ENCODE data around the gene SPTSSA.

Gene SPTSSA

DNA sequence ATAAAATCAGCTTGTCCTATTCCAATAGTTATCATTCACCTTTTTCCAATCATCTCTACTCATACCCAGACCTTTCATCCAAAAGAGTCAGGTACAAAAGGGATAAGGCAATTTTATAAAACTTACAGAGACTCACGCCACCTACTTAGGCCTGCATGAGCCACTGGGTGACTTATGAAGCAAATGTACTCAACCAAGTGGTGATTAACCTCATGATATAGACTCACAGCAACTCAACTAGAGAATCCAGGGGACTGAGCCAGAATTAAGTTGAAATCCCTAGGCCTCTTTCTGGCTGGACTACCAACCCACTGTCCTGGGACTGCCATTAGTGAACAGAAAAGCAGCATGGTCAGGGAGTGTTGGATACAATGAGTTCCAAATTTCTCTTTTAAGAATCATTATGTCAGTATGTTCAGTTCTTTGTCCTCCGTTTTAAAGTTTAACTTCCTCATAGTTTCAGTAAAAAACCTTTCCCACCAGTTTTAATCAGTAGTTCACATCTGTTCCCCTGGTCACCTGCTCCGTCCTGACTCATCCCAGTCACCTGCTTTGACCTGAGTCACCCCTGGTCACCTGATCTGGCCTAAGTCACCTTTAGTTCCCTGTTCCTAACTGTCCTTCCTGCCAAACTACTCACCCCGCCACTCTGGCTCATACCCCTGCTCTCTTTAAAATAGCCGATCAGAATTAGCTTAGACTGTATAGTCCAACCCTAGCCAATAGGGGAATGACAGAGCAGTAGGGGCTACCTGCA lies 36.8 kb downstream of the SPTSSA start:
- Histone ChIP-seq H3K4me1 (ENCODE audit: low read length) (no peaks in the 10 kb centered on the region), H3K36me3 (replicated peaks; ENCODE audit: low read depth, low read length) (no peaks in the 10 kb centered on the region), H4K20me1 (ENCODE audit: insufficient read depth, low read length) (no peaks in the 10 kb centered on the region), H3K79me2 (ENCODE audit: low read length) (no peaks in the 10 kb centered on the region), H3K4me3 (ENCODE audit: low read length) (no peak overlapping the region), H3K27ac (ENCODE audit: low read length) (no peak overlapping the region), H3K9me3 (ENCODE audit: insufficient read depth, low read length) (peaks cover 3% of the 10 kb centered on the region; the same call in 1 of the 2 replicates), H2AFZ (ENCODE audit: low read depth, low read length) (no peak overlapping the region), H3K27me3 (ENCODE audit: low read depth, low read length) (no peaks in the 10 kb centered on the region), H3K4me2 (ENCODE audit: low read length) (no peak overlapping the region), H3K9ac (ENCODE audit: low read length) (no peak overlapping the region)
- no peak for TF ChIP-seq EZH2phosphoT487 (IDR thresholded peaks at IDR 0.05; ENCODE audit: low read depth)
- TF ChIP-seq, protein P1, sequence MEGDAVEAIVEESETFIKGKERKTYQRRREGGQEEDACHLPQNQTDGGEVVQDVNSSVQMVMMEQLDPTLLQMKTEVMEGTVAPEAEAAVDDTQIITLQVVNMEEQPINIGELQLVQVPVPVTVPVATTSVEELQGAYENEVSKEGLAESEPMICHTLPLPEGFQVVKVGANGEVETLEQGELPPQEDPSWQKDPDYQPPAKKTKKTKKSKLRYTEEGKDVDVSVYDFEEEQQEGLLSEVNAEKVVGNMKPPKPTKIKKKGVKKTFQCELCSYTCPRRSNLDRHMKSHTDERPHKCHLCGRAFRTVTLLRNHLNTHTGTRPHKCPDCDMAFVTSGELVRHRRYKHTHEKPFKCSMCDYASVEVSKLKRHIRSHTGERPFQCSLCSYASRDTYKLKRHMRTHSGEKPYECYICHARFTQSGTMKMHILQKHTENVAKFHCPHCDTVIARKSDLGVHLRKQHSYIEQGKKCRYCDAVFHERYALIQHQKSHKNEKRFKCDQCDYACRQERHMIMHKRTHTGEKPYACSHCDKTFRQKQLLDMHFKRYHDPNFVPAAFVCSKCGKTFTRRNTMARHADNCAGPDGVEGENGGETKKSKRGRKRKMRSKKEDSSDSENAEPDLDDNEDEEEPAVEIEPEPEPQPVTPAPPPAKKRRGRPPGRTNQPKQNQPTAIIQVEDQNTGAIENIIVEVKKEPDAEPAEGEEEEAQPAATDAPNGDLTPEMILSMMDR (IDR thresholded peaks at IDR 0.05; ENCODE audit: low read depth, low read length): no peak

DNA sequence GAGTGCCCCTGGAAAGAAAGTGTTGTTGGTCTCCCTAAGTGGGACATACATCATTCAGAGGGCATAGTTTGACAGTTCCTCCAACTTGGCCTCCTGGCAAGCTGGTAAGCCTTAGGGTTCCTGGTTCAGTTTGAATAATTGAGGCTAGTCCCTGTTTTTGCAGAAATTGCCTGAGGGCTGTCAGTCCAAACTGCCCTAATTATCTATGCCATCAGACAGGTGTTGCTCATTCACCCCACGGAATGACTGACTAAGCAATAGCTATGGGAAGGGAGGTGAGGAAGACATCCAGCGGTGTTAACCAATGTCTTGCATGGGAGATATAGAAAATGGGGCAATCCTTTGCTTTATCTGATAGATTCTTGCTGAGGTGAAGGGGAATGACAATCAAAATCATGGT lies 37.6 kb downstream of the SPTSSA start:
- Histone ChIP-seq H4K20me1 (ENCODE audit: insufficient read depth, low read length) (no peaks in the 10 kb centered on the region), H3K36me3 (replicated peaks; ENCODE audit: low read depth, low read length) (no peaks in the 10 kb centered on the region), H3K4me2 (ENCODE audit: low read length) (no peak overlapping the region), H3K9me3 (ENCODE audit: insufficient read depth, low read length) (peaks cover 3% of the 10 kb centered on the region; the same call in 1 of the 2 replicates), H3K4me1 (ENCODE audit: low read length) (no peaks in the 10 kb centered on the region), H3K79me2 (ENCODE audit: low read length) (no peaks in the 10 kb centered on the region), H2AFZ (ENCODE audit: low read depth, low read length) (no peak overlapping the region), H3K4me3 (ENCODE audit: low read length) (no peak overlapping the region), H3K27me3 (ENCODE audit: low read depth, low read length) (no peaks in the 10 kb centered on the region), H3K9ac (ENCODE audit: low read length) (no peak overlapping the region), H3K27ac (ENCODE audit: low read length) (no peak overlapping the region)
- TF ChIP-seq EZH2phosphoT487 (IDR thresholded peaks at IDR 0.05; ENCODE audit: low read depth): no peak
- TF ChIP-seq, protein P1 (IDR thresholded peaks at IDR 0.05; ENCODE audit: low read depth, low read length): no peak

DNA sequence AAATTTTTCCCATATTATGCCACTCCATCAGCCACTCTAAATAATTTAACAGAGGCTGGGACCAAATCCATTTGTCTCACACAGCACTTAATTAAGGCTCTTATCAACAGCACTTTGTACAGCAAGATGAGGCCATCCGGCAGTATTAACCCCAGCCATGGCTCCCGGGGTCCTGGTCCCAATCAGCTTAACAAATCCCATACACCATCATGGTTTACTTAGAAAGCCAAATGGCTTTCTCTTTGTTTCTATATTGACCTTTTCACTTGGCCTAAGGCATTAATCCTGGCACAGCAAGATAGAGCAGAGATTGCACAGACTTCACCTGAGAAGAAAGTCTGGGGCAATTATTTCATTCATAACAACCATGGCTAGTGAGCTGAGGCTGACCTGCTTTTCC lies 38.6 kb downstream of the SPTSSA start:
- TF ChIP-seq, protein P1 (IDR thresholded peaks at IDR 0.05; ENCODE audit: low read depth, low read length): no peak
- no peak for TF ChIP-seq EZH2phosphoT487 (IDR thresholded peaks at IDR 0.05; ENCODE audit: low read depth)
- no peak overlapping the region for H3K4me3 ChIP-seq (ENCODE audit: low read length)

DNA sequence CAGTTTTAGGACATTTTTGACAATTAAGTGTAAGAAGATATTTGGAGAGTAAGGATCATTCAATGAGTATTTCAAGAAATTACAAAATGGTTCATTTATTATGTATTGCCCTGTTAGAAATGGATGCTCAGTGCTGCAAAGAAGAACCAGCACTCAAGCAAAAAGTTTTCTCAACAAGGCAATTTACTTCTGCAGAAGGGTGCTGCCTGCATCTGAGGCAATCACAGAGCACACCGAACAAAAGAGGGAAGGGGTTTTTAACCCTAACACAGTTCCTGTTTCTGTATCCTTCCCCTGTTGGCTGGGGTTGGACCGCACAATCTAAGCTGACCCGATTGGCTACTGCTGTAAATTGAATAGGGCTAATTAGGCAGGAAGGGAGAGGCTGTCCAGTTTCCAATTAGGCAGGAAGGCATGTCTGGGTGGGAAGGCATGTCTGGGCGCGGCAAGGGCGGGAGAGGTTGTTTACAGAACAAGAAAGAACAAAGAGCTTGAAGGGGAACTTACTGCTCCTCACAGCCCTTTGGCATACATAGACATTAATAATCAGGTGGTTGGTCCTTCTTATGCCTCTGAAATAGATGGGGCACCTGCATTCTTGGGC lies 41.4 kb downstream of the SPTSSA start:
- Histone ChIP-seq H4K20me1 (ENCODE audit: insufficient read depth, low read length) (no peaks in the 10 kb centered on the region), H3K79me2 (ENCODE audit: low read length) (no peaks in the 10 kb centered on the region), H3K4me1 (ENCODE audit: low read length) (no peaks in the 10 kb centered on the region), H3K9ac (ENCODE audit: low read length) (no peak overlapping the region), H3K27ac (ENCODE audit: low read length) (no peak overlapping the region), H3K27me3 (ENCODE audit: low read depth, low read length) (no peaks in the 10 kb centered on the region), H3K9me3 (ENCODE audit: insufficient read depth, low read length) (peaks cover 3% of the 10 kb centered on the region; the same call in 1 of the 2 replicates), H3K4me2 (ENCODE audit: low read length) (no peak overlapping the region), H3K36me3 (replicated peaks; ENCODE audit: low read depth, low read length) (no peaks in the 10 kb centered on the region), H2AFZ (ENCODE audit: low read depth, low read length) (no peak overlapping the region), H3K4me3 (ENCODE audit: low read length) (no peak overlapping the region)
- no peak for TF ChIP-seq EZH2phosphoT487 (IDR thresholded peaks at IDR 0.05; ENCODE audit: low read depth)
- TF ChIP-seq, protein P1 (IDR thresholded peaks at IDR 0.05; ENCODE audit: low read depth, low read length): no peak

More for the DNA sequence above, 38.6 kb downstream of the SPTSSA start:
- Histone ChIP-seq H3K36me3 (replicated peaks; ENCODE audit: low read depth, low read length) (no peaks in the 10 kb centered on the region), H3K27ac (ENCODE audit: low read length) (no peak overlapping the region), H3K4me2 (ENCODE audit: low read length) (no peak overlapping the region), H3K9ac (ENCODE audit: low read length) (no peak overlapping the region), H3K4me1 (ENCODE audit: low read length) (no peaks in the 10 kb centered on the region), H3K27me3 (ENCODE audit: low read depth, low read length) (no peaks in the 10 kb centered on the region), H3K9me3 (ENCODE audit: insufficient read depth, low read length) (peaks cover 3% of the 10 kb centered on the region; the same call in 1 of the 2 replicates), H2AFZ (ENCODE audit: low read depth, low read length) (no peak overlapping the region), H4K20me1 (ENCODE audit: insufficient read depth, low read length) (no peaks in the 10 kb centered on the region), H3K79me2 (ENCODE audit: low read length) (no peaks in the 10 kb centered on the region)

Measured in OCI-LY3 (cell line).